ENCODE data around the gene APOO.
"Not testable (repeated sequence)": the region's sequence is repeated elsewhere in the genome, so short reads cannot be mapped to it uniquely, and the experiment has no call there.

The APOO gene

GRCh38 chrX:23904096-23904495 lies 3.6 kb downstream of the APOO start:
- Histone ChIP-seq H3K27ac (ENCODE audit: low read depth, low read length) (no peak overlapping the region), H3K9me3 (ENCODE audit: control insufficient read depth in 1 of 2, low read length in 2 of 2) (no peaks in the 10 kb centered on the region), H3K4me3 (ENCODE audit: low read depth in 1 of 2, low read length in 2 of 2) (no peak overlapping the region), H3K36me3 (ENCODE audit: control insufficient read depth in 1 of 2, insufficient read depth in 2 of 2, low read length in 2 of 2) (no peaks in the 10 kb centered on the region), H3K27me3 (ENCODE audit: control insufficient read depth in 1 of 2, insufficient read depth in 2 of 2, low read length in 2 of 2) (no peaks in the 10 kb centered on the region), H3K9ac (ENCODE audit: low read depth in 1 of 2, low read length in 2 of 2) (no peak overlapping the region), H3K4me1 (ENCODE audit: control insufficient read depth in 1 of 2, insufficient read depth in 2 of 2, low read length in 2 of 2) (peaks cover 21 to 30% of the 10 kb centered on the region in 2 donors)

DNA sequence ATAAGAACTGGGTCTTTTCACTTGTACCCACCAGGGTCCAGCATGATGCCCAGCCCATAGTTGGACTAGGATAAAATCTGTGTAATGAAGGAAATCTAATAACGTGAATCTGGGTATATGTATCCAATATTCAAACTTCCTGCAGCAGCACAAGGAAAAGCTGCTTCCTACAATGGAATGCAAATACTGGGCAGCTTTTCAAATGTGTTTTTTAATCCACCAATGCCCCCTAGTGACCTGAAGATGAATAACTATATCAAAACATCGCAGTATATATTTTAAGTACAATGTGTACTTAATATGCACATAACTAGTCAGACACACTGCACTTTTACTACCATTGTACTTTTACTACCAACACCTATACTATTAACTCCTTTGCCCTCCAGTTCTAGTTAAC lies 5.3 kb downstream of the APOO start:
- Histone ChIP-seq H3K27me3 (ENCODE audit: control insufficient read depth in 1 of 2, insufficient read depth in 2 of 2, low read length in 2 of 2) (no peaks in the 10 kb centered on the region), H3K36me3 (ENCODE audit: control insufficient read depth in 1 of 2, insufficient read depth in 2 of 2, low read length in 2 of 2) (no peaks in the 10 kb centered on the region), H3K4me1 (ENCODE audit: control insufficient read depth in 1 of 2, insufficient read depth in 2 of 2, low read length in 2 of 2) (peaks cover 21 to 24% of the 10 kb centered on the region in 2 donors), H3K9me3 (ENCODE audit: control insufficient read depth in 1 of 2, low read length in 2 of 2) (no peaks in the 10 kb centered on the region), H3K27ac (ENCODE audit: low read depth, low read length) (no peak overlapping the region), H3K4me3 (ENCODE audit: low read depth in 1 of 2, low read length in 2 of 2) (peak overlapping the region; percentile 41 to 46), H3K9ac (ENCODE audit: low read depth in 1 of 2, low read length in 2 of 2) (peak overlapping the region; percentile 13 to 47)

DNA sequence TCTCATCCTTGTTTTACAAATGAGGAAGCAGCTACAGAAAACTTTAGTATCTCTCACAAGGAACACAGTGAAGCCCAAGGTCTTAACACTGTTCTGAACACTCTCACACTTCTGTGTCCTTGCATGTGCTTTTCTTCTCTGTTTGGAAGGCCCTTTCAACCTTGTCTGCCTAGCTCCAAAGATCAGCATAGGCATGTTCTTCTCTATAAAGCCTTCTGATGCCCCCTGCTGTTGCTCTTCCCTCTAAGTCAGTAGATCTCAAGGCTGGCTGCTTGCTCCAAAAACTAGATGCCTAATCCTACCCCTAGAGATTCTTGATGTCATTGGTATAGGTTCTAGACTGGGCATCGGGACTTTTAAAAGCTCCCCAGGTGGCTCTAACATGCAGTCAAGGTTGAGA lies 5.9 kb downstream of the APOO start:
- H3K4me1 ChIP-seq (ENCODE audit: control insufficient read depth in 1 of 2, insufficient read depth in 2 of 2, low read length in 2 of 2): peaks cover 21 to 24% of the 10 kb centered on the region in 2 donors
- H3K9ac ChIP-seq (ENCODE audit: low read depth in 1 of 2, low read length in 2 of 2): peak overlapping the region in 1 of 2 donors; percentile 47
- H3K4me3 ChIP-seq (ENCODE audit: low read depth in 1 of 2, low read length in 2 of 2): peak overlapping the region; percentile 41 to 46
- H3K27me3 ChIP-seq (ENCODE audit: control insufficient read depth in 1 of 2, insufficient read depth in 2 of 2, low read length in 2 of 2): no peaks in the 10 kb centered on the region
- no peaks in the 10 kb centered on the region for H3K36me3 ChIP-seq (ENCODE audit: control insufficient read depth in 1 of 2, insufficient read depth in 2 of 2, low read length in 2 of 2)
- H3K27ac ChIP-seq (ENCODE audit: low read depth, low read length): no peak overlapping the region
- no peaks in the 10 kb centered on the region for H3K9me3 ChIP-seq (ENCODE audit: control insufficient read depth in 1 of 2, low read length in 2 of 2)

- Histone ChIP-seq H3K27me3 (ENCODE audit: control insufficient read depth in 1 of 2, insufficient read depth in 2 of 2, low read length in 2 of 2) (no peaks in the 10 kb centered on the region), H3K27ac (ENCODE audit: low read depth, low read length) (no peak overlapping the region), H3K4me1 (ENCODE audit: control insufficient read depth in 1 of 2, insufficient read depth in 2 of 2, low read length in 2 of 2) (peaks cover 16 to 19% of the 10 kb centered on the region in 2 donors), H3K9ac (ENCODE audit: low read depth in 1 of 2, low read length in 2 of 2) (no peak overlapping the region), H3K4me3 (ENCODE audit: low read depth in 1 of 2, low read length in 2 of 2) (no peak overlapping the region), H3K9me3 (ENCODE audit: control insufficient read depth in 1 of 2, low read length in 2 of 2) (no peaks in the 10 kb centered on the region), H3K36me3 (ENCODE audit: control insufficient read depth in 1 of 2, insufficient read depth in 2 of 2, low read length in 2 of 2) (no peaks in the 10 kb centered on the region)
Observed at GRCh38 chrX:23901060-23901459, 6.7 kb downstream of the APOO start.

DNA sequence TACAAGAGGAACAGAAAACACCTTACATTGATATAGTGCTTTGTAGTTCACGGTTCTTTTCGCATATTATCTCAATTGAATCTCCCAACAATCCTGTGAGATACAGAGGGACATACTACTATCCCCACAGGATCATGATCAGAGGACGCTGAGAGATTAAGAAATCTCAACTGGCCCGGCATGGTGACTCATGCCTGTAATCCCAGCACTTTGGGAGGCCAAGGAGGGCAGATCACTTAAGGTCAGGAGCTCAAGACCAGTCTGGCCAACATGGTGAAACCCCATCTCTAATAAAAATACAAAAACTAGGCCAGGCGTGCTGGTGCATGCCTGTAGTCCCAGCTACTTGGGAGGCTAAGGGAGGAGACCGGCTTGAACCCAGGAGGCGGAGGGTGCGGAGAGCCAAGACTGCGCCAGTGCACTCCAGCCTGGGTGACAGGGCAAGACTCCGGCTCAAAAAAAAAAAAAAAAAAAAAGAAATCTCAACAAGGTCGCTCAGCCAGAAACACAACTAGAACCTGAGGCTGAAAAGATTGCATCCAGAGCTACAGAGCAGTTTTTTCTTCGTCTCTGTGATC lies 7.4 kb downstream of the APOO start:
- H3K27me3 ChIP-seq (ENCODE audit: control insufficient read depth in 1 of 2, insufficient read depth in 2 of 2, low read length in 2 of 2): no peaks in the 10 kb centered on the region
- peaks cover 16 to 19% of the 10 kb centered on the region in 2 donors for H3K4me1 ChIP-seq (ENCODE audit: control insufficient read depth in 1 of 2, insufficient read depth in 2 of 2, low read length in 2 of 2)
- H3K36me3 ChIP-seq (ENCODE audit: control insufficient read depth in 1 of 2, insufficient read depth in 2 of 2, low read length in 2 of 2): no peaks in the 10 kb centered on the region
- peak overlapping the region in 1 of 2 donors; percentile 5 for H3K4me3 ChIP-seq (ENCODE audit: low read depth in 1 of 2, low read length in 2 of 2)
- H3K27ac ChIP-seq (ENCODE audit: low read depth, low read length): no peak overlapping the region
- H3K9ac ChIP-seq (ENCODE audit: low read depth in 1 of 2, low read length in 2 of 2): no peak overlapping the region
- H3K9me3 ChIP-seq (ENCODE audit: control insufficient read depth in 1 of 2, low read length in 2 of 2): no peaks in the 10 kb centered on the region

DNA sequence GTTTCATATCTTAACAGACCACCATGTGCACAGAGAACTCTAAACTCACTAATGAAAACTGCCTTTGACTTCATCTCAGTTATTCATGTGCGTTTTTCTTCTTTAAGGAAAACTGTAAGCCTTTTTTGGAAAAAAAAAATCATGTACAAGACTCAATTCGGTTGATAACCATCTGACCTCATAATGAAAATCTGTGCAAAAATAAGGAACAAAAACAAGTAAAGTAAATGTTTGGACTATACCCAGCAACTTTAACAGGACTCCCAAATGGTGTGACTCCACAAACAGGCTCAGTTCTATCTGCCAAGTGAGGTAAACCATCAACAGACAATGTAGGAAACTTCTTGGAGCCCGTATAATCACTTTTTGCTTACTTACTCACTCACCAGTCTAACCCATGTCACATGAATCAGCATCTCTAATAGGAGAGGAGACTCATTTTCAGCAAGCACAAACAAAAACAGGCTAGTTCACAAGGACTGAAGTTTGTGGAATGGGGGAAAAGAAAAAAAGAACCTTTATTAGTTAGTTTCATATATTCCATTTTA lies 9.3 kb downstream of the APOO start:
- Histone ChIP-seq H3K27me3 (ENCODE audit: control insufficient read depth in 1 of 2, insufficient read depth in 2 of 2, low read length in 2 of 2) (no peaks in the 10 kb centered on the region), H3K4me1 (ENCODE audit: control insufficient read depth in 1 of 2, insufficient read depth in 2 of 2, low read length in 2 of 2) (peaks cover 16 to 19% of the 10 kb centered on the region in 2 donors), H3K9me3 (ENCODE audit: control insufficient read depth in 1 of 2, low read length in 2 of 2) (no peaks in the 10 kb centered on the region), H3K4me3 (ENCODE audit: low read depth in 1 of 2, low read length in 2 of 2) (no peak overlapping the region), H3K9ac (ENCODE audit: low read depth in 1 of 2, low read length in 2 of 2) (no peak overlapping the region), H3K27ac (ENCODE audit: low read depth, low read length) (no peak overlapping the region), H3K36me3 (ENCODE audit: control insufficient read depth in 1 of 2, insufficient read depth in 2 of 2, low read length in 2 of 2) (no peaks in the 10 kb centered on the region)

GRCh38 chrX:23896981-23897380 lies 10.8 kb downstream of the APOO start:
- Histone ChIP-seq H3K36me3 (ENCODE audit: control insufficient read depth in 1 of 2, insufficient read depth in 2 of 2, low read length in 2 of 2) (no peaks in the 10 kb centered on the region), H3K4me1 (ENCODE audit: control insufficient read depth in 1 of 2, insufficient read depth in 2 of 2, low read length in 2 of 2) (peaks cover 12 to 14% of the 10 kb centered on the region in 2 donors), H3K9me3 (ENCODE audit: control insufficient read depth in 1 of 2, low read length in 2 of 2) (no peaks in the 10 kb centered on the region), H3K27me3 (ENCODE audit: control insufficient read depth in 1 of 2, insufficient read depth in 2 of 2, low read length in 2 of 2) (no peaks in the 10 kb centered on the region), H3K9ac (ENCODE audit: low read depth in 1 of 2, low read length in 2 of 2) (no peak overlapping the region), H3K27ac (ENCODE audit: low read depth, low read length) (no peak overlapping the region), H3K4me3 (ENCODE audit: low read depth in 1 of 2, low read length in 2 of 2) (no peak overlapping the region)

DNA sequence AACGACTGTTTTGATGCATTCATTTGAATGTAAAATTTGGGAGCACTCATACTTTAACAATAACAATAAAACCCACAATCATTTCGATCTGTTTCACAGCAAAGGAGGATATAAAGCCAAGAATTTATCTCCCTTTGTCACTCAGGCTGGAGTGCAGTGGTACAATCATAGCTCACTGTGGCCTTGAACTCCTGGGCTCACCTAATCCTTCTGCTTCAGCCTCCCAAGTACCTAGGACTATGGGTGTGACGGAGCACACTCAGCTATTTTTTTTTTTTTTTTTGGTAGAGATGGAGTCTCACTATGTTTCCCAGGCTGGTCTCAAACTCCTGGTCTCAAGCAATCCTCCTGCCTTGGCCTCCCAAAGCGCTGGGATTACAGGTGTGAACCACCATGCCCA lies 11.2 kb downstream of the APOO start:
- not testable (repeated sequence) for H3K4me1 ChIP-seq (ENCODE audit: control insufficient read depth in 1 of 2, insufficient read depth in 2 of 2, low read length in 2 of 2); H3K9me3 ChIP-seq (ENCODE audit: control insufficient read depth in 1 of 2, low read length in 2 of 2); H3K27ac ChIP-seq (ENCODE audit: low read depth, low read length); H3K4me3 ChIP-seq (ENCODE audit: low read depth in 1 of 2, low read length in 2 of 2); H3K9ac ChIP-seq (ENCODE audit: low read depth in 1 of 2, low read length in 2 of 2); H3K36me3 ChIP-seq (ENCODE audit: control insufficient read depth in 1 of 2, insufficient read depth in 2 of 2, low read length in 2 of 2); H3K27me3 ChIP-seq (ENCODE audit: control insufficient read depth in 1 of 2, insufficient read depth in 2 of 2, low read length in 2 of 2)

GRCh38 chrX:23894993-23895392 lies 12.7 kb downstream of the APOO start:
- H3K4me1 ChIP-seq (ENCODE audit: control insufficient read depth in 1 of 2, insufficient read depth in 2 of 2, low read length in 2 of 2); H3K9ac ChIP-seq (ENCODE audit: low read depth in 1 of 2, low read length in 2 of 2); H3K9me3 ChIP-seq (ENCODE audit: control insufficient read depth in 1 of 2, low read length in 2 of 2); H3K4me3 ChIP-seq (ENCODE audit: low read depth in 1 of 2, low read length in 2 of 2); H3K27ac ChIP-seq (ENCODE audit: low read depth, low read length); H3K36me3 ChIP-seq (ENCODE audit: control insufficient read depth in 1 of 2, insufficient read depth in 2 of 2, low read length in 2 of 2); H3K27me3 ChIP-seq (ENCODE audit: control insufficient read depth in 1 of 2, insufficient read depth in 2 of 2, low read length in 2 of 2): not testable (repeated sequence)

GRCh38 chrX:23890933-23891332 lies 16.8 kb downstream of the APOO start:
- no peak overlapping the region for H3K9ac ChIP-seq (ENCODE audit: low read depth in 1 of 2, low read length in 2 of 2)
- no peaks in the 10 kb centered on the region for H3K27me3 ChIP-seq (ENCODE audit: control insufficient read depth in 1 of 2, insufficient read depth in 2 of 2, low read length in 2 of 2)
- H3K4me3 ChIP-seq (ENCODE audit: low read depth in 1 of 2, low read length in 2 of 2): no peak overlapping the region
- no peak overlapping the region for H3K27ac ChIP-seq (ENCODE audit: low read depth, low read length)
- no peaks in the 10 kb centered on the region for H3K9me3 ChIP-seq (ENCODE audit: control insufficient read depth in 1 of 2, low read length in 2 of 2)
- no peaks in the 10 kb centered on the region for H3K36me3 ChIP-seq (ENCODE audit: control insufficient read depth in 1 of 2, insufficient read depth in 2 of 2, low read length in 2 of 2)
- H3K4me1 ChIP-seq (ENCODE audit: control insufficient read depth in 1 of 2, insufficient read depth in 2 of 2, low read length in 2 of 2): peaks cover 0 to 1% of the 10 kb centered on the region in 2 donors
